Central memory CD4-positive, alpha-beta T cell (primary cell): ENCODE results near the gene MYBBP1A.

Experiments used
- DNase-seq: peaks from one replicate; pipeline ENCODE4 v3.0.0; 2022

MYBBP1A gene

DNA sequence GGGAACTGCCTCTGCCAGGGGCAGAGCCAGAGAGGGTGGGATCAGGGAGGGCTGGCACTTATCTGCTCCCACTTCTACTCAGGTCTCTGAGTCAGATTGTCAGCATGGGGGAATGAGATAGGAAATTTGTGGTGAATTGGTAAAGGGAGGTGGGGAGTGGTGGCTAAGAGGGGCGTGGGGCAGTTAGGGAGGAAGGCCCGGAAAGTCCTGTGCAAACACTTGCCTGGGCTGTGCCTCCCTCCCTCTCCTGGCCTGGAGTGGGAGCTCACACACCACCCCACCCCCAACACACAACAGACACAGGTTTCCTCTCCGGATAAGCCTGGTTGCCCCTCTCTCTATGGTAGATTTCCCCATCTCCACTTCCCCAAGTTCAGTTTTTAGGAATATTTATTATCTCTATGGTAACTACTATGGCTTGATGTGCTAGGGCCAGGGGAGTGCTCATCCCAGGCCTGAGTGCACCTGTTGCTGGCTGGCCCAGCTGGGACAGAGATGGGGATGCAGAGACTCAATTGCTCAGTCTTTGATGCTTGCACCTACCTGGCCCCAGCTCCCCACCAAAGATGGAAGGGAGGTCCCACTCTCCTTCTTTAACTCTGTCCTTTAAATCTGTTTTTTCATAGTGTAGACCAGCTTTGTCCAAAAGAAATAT lies 53.8 kb downstream of the MYBBP1A start:
- DNase-seq: no peak

DNA sequence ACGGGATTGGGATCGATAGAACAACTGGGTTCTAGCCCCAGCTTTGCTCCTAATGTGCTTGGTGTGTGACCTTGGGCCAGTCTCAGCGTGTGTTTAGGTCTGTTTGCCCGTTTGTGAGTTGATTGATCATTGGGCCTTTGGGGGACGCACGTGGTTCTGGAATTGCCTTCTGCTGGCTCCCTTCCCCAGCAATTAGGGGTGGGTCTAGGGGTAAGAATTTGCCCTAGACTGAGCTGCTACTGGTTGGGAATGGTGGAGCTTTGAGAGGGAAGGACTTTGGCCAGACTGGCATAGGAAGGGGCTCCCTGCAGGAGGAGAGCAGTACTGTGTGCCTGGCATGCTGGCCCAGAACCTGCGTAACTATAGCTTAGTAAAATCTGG lies 55.0 kb downstream of the MYBBP1A start:
- DNase-seq: no peak

DNA sequence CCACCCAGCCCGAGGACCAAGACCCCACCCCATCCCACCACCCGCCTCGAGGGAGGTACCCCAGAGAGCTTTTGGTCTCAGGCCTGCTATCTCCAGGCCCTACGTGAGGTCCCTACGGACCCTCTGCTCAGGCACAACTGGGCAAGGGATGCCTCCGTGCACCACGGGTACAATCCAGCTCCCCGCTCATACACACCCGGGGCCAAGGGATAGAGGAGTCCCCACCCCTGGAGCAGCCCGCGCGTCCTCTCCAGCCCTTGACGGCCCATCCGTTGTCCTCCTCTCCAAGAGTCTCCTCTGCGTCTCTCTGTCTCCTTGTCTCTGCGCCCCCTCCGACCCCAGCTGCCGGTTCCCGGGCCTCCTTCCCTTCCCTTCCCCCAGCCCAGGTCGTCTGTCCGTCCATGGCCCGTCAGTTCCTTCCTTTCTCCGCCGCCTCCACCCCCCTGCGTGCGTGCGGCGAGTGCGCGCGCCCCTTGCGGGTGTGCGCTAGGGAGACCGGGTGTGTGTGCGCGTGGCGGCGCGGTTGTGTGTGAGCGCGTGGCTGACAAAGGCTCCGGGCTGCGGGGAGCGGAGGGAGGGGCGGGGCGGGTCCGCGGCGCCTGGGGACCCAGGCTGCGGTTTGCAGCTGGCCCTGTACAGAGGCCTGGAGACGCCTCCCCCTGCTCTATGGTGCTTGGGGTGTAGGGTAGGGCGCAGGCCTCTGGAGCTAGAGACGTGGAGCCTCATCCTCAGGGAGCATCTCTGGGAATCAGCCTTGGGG lies 55.6 kb downstream of the MYBBP1A start:
- peak; percentile 25 for DNase-seq

DNA sequence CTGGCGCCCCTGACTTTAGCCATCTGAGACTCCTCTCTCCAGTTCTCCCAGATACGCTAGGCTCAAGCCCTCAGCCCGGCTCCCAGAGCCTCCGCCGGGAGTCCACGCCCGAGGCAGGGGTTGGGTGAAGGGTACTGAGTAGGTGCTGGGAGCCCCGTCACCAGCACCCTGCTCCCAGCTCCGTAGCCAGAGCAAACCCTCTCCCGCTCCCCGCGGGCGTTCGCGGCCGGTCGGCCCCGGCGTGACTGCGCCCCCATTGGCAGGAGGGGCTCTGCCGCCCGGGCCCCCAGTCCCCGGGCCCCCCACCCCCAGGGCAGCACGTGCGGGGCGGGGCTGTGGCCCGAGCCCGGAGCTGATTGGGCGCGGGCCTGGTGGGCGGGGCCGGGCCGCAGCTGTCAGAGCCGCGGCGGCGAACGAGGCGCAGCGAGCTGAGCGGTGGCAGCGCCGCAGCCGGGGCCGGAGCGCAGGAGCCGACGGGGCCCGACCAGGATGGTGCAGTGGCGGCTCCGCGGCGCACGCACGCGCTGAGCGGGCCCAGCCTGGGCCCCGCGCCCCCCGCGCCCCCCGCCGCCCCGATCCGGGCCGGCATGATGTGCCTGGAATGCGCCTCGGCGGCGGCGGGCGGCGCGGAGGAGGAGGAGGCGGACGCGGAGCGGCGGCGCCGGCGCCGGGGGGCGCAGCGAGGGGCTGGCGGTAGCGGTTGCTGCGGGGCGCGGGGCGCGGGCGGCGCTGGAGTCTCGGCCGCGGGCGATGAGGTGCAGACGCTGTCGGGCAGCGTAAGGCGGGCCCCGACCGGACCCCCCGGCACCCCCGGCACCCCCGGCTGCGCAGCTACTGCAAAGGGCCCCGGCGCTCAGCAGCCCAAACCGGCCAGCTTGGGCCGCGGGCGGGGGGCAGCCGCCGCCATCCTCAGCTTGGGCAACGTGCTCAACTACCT lies 56.5 kb downstream of the MYBBP1A start, which contains the start of gene SPNS2:
Gene SPNS2 (plus strand): TSS at position 421 of the 937 bp plus-strand sequence. CDS start 167 bp downstream, at position 588.
- DNase-seq: peak; percentile 57

DNA sequence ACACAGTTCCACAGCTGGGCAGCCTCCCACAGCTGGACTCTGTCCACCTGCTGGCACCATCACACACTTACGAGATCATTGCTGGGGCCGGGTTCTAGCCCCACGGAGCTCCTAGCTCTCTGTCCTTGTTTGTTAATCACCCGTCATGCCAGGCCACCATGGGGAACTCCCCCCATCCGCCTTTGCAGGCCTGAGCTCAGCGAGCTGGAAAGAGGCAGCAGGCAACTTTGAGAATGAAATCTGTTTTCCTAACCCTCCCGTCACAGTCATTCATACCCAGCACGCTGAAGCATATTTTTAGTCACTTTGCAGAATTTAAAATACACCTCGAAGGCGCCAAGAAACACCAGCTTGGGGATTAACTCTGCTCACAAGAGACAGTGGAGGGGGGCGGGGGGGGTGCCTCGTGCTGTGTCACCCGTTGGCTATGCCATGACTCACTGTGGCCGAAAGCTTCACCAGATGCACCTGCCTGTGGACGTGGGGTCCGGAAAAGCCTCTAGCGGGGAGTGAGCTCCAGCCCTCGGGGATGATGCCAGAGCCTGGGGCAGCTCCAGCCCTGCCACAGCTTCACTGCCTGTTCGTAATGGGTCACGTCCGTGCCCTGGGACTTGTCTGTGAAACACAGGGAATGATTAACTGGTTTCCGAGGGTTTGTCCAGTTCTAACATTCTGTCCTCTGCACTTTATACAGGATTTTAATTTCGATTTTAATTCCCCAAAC lies 57.9 kb downstream of the MYBBP1A start:
- DNase-seq: no peak

DNA sequence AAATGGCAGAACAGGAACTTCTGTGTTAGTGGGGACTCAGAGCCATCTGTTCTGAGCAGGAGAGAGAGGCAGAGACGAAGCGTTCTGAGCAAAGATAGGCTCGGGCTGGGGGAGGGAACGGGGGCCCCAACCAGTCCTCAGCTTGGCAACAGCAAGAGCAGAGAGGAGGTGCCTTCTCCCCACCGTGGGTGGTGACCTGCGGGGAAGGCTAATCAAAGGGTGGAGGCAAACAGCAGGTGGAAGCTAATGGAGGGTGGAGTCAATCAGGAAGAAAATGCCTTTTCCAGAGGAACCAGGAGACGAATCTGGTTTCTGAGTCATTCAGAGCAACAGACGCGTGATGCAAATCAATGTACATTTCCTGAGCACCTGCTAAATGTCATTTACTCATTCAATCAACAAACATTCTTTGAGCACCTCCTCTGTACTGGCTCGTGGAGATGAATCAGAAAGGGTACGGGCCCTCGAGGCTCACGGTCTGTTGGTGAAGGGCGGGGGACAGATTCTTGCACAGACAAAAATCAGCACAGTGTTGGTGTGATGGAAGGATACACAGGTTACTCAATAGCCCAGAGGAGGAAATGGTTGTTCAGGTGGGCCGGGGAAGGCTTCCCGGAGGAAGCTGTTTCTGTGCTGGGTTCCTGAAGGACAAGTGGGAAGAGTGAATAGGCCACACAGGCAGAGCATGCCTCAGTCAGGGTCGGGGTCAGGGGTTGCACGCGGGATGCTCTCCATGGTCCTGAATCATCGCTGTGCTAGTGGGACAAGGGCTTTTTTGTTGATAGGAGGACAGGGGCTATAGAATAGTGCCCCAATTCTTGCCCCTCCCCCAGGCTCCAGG lies 62.2 kb downstream of the MYBBP1A start:
- no peak for DNase-seq

DNA sequence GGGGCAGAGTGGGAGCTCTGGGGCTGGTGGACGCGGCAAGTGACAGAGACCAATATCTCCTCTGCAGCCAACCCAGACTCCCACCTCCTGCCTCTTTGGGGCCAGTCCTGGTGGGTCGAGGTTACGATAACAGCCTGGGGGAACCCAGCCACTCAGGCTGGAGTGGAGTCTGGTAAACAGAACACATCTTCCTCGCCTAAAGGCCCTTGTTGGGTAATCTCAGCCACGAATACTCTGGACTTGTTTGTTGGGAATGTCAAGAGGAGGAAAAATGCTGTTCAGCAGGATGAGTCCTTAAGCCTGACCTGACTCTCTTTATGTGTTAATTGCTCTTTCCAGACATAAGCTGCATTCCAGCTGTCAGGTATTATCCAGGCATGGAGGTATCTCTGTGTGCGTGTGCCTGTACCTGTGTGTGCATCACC lies 64.5 kb downstream of the MYBBP1A start:
- no peak for DNase-seq

DNA sequence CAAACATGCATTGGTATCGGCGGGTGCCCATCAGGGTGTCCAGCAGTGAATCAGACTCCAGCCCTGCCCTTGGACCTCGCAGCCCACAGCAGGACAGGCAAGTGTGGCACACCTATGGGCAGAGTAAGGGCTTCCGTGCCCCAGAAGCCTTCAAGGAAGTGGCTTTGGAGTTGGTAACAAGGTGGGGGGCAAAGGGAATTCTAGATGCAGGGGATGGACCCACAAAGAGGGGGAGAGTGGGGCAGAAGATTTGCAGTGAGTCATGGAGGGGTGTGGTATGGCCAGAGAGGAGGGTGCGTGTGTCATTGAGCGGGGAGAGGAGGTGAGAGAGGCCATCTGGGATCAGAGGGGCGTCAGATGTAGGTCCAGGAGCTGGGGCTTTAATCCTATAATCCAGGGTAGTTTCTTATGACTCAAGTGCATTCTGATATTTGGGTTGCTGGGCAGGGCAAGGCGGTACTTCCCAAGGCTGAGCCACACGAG lies 65.0 kb downstream of the MYBBP1A start:
- no peak for DNase-seq

DNA sequence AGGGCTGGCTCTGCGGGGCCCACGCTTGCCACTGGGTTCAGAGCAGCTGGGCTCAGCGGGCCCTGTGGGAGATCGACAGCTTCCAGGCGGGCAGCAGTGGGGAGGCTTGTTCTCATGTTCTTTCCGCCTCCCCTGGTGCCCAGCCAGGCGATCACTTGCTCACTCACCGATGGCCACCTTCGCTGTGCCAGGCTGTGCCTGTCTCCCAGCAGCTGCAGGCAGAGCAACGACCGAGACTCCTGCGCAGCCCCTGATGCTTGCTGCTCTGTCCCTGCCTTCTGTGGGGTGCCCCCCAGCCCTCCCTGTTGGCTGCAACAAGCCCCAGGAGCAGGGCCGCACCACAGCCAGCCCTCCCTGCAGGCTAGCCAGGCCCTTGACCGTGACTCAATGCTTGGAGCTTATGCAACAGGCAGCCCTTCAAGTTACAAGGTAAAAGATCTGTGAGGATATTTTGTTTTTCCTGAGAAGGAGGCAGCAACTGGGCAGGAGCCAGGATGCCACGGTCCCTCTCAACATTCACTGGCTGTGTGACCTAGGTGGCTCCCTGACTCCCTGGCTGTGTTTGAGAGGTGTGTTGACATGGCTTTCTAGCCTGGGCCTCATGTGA lies 66.1 kb downstream of the MYBBP1A start:
- DNase-seq: no peak
